Measurements from ENCODE around the gene FOXP2.
"Not testable (repeated sequence)": the region's sequence is repeated elsewhere in the genome, so short reads cannot be mapped to it uniquely, and the experiment has no call there.

The FOXP2 gene

DNA sequence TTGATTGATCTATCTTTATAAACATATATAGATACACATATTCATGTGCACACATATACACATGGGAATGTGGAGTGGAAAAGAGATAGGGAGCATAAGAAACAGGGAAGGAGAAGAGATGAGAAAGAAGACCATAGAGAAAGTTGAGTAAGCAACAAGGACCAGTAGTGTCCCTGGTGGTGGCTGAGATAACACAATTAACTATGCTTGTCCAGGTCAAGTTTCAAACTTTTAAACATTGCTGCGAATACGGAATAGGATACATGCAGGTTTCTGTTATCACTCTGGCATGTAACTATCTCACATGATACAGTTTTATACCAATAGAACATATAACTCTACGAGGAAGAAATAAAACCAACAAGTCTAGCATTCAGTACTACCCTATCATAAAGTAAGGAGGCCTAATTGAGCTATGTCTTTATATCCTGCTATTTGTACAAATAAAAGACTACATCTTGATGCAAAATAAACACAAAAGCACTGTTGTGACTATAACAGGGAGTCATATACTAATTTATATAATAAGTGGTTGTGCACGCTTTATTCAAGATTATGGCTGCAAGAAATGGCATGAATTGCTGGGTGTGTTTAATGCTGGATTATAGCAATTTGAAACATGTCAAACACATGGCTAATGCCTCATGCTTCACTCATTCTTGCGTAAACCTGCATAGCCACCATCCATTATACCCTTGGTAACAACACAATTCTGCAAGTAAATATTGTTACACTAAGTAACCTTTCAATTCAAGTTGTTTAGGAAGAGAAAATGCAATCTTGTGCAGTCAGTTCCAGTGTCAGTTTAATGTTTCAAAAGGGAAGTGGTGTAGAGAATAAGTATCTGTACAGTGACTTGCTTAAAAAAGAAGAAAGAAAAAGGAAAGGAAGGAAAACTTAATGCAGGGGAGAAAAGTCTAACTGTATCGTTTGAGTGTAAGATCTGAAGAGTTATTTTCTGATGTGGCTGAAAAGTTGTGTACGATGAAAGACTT is 8.2 kb downstream of the FOXP2 start:
- DNase-seq, result no peak

DNA sequence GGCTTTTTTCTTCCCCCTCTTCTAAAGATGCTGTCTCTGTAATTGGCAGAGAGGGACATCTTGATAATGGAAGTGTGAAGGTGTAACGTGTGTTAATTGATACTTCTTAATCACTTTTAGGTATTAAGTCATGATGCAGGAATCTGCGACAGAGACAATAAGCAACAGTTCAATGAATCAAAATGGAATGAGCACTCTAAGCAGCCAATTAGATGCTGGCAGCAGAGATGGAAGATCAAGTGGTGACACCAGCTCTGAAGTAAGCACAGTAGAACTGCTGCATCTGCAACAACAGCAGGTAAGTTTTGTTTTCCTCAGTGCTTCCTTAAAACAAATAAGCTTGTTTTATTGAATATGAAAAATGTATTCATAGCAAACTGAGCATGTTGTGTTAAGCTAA is 11.8 kb downstream of the FOXP2 start:
- DNase-seq, result no peak

DNA sequence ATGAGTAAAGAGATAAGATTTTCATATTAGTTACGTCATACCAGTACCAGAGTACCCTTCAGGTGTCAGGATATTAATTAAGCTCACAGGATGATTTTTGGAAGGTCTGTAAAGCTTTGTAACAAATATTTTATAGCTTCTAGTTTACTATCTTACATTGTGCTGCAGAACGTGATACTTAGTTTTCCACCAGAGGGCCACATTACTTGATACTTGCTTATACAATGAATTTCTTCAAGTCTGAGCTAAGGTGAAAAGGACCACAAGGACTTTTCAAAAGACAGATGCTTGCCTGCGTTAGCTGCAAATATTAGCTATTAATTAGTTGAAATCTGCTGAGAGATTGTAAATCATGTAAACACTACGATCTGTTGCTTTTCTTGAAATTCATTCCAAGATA is 12.2 kb downstream of the FOXP2 start:
- DNase-seq, result no peak

DNA sequence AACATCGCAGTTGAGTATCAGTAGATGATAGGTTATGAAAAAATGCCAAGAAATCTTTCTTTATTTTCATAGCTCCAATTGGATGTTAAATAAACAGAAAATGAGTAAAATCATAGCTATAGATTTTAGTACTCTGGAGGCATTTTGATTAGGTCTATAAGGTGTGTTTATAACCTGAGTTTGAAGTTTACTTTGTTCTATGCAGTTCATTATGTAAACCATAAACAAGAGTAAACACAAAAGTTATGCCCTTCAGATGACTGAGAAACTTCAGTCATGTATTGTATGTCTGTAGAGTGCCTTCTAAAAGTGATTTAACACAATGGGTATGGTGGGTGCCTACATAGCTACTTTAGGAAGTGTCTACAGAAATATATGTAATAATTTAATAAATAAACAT is 13.6 kb downstream of the FOXP2 start:
- no peak for DNase-seq

DNA sequence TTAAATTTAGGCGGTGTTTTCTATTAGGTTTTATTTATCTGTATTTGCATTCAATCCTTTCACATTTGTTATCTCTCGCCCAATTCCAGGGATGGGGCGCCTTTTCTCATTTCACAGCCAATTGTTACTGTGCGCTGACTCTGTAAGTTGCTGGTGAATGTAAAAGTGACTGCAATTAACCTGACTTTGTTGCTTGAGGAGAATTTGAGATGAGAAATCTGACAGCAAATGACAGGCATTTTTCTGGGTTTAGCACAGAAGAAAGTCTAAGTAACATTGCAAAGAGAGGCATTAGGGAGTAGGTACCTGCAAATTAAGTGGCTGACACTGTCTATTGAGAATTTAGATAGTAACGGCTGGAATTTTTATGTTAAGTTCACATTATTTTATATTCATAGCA is 16.6 kb downstream of the FOXP2 start:
- DNase-seq, result no peak

DNA sequence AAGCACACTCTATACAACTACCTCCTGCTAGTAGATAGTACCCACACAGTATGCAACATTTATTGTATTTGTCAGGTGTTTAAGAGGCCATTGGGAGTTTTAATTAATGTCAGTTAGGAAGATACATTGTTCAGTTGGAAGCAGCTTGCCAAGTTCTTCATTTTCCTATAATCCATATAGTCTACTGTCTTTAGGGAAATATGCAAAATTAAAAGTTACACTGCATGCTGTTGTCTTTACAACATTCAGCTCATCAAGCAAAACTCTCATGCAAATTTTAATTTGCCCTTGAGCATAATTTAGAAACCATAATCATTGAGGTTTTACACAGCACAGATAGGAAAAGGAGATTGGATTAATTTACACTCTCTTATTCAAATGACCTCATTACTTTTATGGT is 17.4 kb downstream of the FOXP2 start:
- DNase-seq, result no peak

DNA sequence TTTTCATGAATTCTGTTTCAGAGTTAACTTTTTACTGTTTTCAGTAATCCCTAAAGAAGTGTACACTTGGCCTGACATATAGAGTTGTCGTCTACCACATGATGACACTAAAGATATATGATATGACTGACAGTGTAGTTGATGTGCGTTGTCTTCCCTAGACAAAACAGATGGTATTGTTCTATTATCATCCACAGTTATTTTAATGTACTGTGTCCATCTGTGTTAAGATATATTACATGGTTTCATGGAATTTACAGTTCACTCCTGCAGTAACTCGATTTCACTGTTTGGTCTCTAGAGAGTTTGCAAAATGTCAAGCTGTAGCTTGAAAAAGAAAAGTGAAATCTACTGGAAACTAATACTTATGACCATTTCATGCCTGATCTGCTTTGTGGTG is 18.1 kb downstream of the FOXP2 start:
- no peak for DNase-seq

DNA sequence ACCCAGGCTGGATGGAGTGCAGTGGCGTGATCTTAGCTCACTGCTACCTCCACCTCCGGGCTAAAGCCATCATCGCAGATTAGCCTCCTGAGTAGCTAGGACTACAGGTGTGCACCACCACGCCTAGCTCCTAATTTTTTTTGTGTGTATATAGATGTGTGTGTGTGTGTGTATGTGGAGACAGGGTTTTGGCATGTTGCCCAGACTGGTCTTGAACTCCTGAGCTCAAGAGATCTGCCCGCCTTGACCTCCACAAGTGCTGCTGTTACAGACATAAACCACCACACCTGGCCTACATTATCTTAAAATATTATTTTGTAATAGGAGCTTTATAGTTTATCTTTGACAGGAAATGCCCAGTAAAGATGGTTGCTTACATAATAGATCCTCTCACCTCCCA is 25.0 kb downstream of the FOXP2 start:
- DNase-seq, result no peak

DNA sequence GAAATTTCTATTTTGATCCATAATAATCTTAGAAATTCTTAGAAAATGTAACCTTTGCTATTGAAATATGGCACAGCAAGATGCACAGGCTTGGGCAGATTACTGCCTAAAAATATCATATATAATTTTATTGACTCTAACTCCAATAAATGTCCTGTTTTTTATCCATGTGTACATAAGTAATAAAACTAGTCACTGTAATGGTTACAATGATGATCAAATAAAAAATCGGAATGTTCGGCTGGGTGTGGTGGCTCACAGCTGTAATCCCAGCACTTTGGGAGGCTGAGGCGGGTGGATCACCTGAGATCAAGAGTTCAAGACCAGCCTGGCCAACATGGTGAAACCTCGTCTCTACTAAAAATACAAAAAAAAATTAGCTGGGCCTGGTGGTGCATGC is 26.3 kb downstream of the FOXP2 start:
- not testable (repeated sequence) for DNase-seq

DNA sequence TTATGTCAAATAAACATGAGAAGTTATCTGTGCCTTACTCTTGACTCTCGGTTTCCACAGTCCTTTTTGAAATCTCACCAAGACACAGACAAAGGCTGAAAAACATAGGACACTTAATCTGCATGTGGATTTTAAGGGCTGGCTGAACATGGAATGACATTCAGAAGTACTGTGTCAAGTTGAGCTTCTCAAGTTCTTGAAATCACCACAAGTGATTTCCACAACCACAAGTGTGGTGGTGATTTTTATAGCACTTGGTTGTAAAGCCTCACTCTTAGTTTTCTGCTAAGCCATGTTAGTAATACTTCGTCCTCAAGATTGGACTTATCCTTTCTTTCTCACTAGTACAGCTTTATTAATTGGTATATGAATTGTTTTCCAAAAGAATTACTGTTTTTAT is 29.6 kb downstream of the FOXP2 start:
- DNase-seq, result no peak

DNA sequence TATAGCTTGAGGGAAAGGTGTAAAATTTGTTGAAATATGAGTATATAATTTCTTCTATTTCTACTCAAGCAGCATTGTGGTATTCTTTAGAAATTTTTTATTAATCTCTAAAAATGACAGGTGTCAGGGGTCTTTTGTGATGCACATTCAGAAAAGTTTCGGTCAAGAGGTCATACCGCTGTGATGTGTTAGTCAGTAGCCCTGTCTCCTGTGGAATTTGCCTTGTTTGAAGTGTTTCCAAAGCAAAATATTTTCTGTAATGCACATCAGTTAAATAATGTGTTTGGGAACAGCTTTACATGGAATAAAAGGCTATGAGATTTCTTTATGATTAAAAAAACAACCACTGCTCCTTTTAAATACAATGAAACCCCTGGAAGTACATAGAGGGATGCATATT is 35.8 kb downstream of the FOXP2 start:
- DNase-seq, result no peak

DNA sequence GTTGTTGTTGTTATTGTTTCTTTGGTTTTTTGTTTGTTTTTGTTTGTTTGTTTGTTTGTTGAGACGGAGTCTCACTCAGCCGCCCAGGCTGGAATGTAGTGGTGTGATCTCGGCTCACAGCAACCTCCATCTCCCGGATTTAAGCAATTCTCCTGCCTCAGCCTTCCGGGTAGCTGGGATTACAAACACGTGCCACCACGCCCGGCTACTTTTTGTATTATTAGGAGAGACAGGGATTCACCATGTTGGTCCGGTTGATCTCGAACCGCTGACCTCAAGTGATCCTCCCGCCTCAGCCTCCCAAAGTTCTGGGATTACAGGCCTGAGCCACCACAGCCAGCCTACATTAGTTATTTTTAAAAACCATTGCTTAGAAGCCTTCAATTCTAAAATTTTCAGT is 45.0 kb downstream of the FOXP2 start:
- no peak for DNase-seq

DNA sequence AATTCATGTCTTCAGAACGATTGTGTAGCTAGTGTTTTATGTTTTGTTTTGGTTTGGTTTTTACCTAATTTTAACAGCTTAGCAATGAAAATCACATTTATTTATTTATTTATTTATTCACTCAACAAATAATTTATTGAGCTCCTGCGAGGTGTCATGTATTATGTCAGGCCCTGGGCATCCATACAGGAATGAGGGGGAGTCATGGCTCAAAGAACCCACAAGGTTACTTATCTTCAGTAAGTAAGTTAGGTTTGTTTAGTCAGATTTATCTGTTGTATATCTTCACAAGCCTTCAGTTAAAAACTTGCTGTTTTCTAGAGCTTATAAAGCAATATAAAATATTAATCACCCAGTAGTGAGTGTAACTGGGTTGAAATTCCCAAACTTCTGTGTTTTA is 45.4 kb downstream of the FOXP2 start:
- DNase-seq, result no peak

DNA sequence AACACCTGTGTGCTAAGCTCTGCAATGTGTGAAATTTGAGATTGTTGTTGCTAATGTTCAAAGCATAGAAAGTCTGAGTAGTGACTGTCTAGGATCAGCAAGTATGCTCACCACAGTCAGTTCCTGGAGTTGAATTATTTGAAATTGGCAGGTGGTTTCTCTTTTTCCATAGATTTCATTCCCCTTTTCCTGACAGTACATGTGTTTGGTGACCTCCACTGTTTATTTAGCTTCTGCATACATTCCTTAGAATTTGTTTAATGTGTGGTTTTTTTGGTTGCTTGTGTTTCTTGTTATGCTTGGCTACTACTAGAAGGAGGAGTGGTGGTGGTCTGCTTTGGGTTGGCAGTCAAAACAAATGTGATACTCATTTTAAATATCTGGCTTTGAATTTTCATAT is 52.3 kb downstream of the FOXP2 start:
- DNase-seq, result no peak

DNA sequence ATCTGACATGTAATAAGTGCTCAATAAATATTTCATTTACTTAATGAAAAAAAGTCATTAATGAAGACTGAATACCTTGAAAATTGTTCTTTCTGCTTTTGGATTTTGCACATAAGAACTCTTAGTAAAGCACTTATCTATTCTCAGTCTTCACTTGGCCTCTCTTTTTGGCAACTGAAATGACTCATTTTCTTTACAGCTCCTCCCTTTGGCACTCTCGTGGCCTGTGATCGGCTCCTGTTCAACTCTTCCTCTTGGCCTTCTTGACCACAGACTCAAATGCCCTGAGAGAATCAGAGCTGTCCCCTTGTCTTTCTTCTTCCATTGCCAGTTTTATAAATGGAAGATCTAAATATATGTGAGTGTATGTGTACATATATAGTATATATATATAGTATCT is 54.2 kb downstream of the FOXP2 start:
- DNase-seq, result no peak

DNA sequence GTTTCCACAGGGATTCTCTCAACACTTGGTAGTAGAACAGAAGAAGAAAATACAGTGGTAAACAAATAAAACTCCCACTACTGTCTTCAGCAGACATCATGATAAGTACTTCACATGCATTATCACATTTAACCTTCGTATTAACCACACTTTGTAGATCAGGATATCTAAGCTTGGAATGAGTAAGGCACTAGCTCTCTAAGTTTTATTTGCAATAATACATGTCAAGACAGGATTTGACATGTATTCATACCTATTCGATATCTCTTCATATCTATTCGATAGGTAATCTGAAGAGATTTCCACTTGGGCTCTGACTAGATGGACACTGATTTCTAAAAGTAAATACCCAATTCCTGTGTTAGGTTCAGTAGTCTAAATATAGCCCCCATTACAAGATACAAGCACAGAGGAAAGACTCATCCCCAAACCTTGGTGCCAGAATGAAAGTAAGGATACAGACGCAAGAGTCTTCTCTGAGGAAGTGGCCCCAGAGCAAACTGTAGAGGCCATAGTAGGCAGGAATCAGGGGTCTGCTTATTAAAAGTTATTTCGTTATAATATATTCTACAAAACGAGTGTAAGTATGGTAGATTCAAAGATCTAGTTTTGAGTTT is 58.4 kb downstream of the FOXP2 start:
- DNase-seq, result no peak

DNA sequence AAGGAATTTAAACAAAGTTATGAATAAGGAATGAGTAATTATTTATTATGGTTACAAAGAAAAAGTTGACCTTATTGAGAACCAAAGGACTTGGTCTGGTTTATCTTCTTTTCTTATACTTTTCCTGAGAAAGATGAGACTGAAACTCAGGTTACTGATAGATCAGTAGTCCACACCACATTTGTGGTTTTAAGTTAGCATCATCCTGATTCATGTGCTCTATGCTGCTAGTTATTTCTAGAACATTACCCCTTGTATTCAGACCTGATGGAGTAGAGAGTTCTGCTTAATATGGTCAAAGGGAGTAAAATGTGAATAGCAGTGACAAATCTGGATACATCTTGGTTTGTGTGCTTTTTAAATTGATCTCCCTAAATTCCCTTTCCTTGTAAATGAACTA is 63.8 kb downstream of the FOXP2 start:
- no peak for DNase-seq

DNA sequence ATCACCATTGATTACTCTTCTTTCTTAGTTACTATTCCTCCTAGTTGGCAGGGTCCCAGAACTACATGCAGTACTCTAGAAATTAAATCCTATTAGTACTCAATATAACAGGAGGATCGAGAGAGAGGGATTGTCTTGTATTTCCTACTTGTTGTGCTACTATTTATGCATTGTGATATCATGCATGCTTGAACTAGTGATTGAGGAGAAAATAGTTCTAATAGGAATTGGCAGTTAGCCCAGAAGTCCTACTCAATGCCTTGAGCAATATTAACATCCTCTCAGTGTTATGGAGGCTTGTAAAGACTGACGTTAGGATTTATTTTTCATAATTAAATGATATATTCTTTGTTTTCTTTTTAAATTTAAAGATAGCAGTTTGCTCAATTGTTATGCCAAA is 67.4 kb downstream of the FOXP2 start:
- no peak for DNase-seq

DNA sequence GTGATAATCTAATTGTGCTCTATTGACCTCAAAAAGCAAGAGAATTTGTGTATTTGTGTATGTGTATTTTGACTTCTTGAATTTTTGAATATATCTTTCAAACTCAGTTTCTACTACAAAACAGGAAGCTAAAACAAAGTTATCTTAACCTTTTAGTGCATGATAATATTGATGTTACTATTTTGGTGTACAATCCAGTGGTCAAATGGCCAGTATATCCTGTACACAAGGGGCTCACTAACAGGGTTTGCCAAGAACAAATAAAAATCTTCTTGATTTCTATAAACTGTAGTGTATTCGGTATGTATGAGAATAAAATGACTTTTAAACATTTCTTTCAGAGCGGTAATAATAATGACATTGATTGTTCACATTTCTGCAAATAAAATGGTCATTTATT is 69.6 kb downstream of the FOXP2 start:
- DNase-seq, result no peak

DNA sequence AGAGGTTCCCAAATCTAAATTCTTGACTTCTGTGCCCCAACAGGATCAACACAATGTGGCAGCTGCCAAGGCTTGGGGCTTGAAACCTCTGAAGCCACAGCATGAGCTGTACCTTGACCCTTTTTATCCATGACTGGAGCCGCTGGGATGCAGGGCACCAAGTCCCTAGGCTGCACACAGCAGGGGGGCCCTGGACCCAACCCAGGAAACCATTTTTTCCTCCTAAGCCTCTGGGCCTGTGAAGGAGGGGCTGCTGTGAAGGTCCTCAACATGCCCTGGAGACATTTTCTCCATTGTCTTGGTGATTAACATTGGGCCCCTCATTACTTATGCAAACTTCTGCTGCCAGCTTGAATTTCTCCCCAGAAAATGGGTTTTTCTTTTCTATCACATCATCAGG is 72.6 kb downstream of the FOXP2 start:
- DNase-seq, result no peak

DNA sequence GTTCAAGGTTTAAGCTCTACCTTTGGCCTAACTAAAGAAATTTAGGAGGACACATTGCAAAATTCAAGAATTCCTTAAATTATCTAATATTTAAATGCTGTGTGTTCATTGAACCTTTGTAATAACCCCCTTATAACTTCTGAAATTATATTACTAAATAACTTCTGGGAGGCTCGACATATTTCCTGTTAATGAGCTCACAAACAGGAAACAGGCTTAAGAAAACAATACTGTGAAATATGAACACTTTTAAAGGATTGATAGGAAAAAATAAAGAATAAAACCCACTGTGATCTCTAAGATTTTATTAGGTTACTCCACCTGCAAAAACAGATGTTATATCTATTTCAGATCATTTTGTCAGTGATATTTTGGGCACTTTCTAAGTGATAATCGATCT is 74.1 kb downstream of the FOXP2 start:
- no peak for DNase-seq

DNA sequence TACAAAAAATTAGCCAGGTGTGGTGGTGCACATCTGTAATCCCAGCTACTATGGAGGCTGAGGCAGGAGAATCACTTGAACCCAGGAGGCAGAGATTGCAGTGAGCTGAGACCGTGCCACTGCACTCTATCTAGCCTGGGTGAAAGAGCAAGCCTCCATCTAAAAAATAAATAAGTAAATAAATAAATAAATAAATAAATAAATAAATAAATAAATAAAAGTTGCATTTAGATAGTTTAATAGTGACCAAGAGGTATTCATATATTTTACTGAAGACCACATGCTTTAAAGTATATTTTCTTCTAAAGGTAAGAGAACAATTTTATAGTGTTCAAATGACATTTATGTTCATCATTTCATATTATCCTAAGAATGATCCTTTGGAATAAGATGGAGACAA is 82.9 kb downstream of the FOXP2 start:
- DNase-seq, result not testable (repeated sequence)

DNA sequence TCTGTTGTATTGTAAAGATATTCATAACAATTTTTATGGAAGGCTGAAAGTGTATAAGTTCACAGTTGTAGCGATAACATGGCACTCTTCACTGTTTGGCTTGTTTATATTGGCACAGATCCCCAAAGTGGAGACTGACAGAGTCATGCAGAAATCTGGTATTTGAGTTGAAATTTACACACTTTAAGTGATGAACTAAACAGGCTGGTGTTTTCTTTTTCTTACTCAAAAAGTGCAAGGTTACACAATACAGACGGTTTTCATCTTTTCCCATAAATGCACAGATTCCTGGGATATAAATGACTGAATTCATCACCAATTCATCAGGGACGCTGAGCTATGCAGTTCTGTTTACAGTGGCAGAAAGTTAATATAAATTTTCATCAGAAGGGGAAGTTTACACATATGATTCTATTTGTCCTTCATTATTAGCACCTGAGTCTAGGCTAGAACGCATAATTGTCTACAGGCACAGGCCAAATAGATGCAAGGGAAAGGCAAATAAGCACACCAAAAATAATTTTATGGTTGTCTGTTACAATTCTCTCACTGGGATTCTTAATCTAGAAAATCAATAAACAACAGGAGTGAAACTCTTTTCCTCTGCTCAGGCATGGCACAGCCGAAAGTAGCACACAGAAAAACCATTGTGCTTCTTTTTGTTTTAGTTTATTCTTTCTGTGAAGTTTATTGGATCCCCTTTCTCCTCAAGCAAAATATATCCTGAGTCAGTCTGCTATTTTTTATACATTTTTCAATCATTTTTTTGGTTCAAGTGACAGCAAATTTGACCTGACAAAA is 88.0 kb downstream of the FOXP2 start:
- no peak for DNase-seq
